Heart right ventricle (tissue), 16 donors: Measurements from ENCODE around the gene DISC1. TPM values are rescaled to one million over a fixed set of nuclear protein-coding genes. Genes with fewer than 3 reads are reported as not detected.
A peak's percentile ranks its signal among the peaks of the same experiment; 100 is the strongest.

Experiments
- ATAC-seq, 8 donors: fragments of 200-7000 bp; cut with Tn5 transposase; one replicate each; pipeline ENCODE4 v1.9.1; 2020; ENCODE audit warnings: mild to moderate bottlenecking in 8 of 8, moderate library complexity in 8 of 8, moderate number of reproducible peaks in 1 of 8
- DNase-seq, 2 donors: peaks; one replicate each; pipeline ENCODE4 v3.0.0-alpha.2; 2020
- H3K27ac ChIP-seq, 10 donors: fragments of 200-600 bp; sonication (generic) in 2 of 10; one replicate each; pipeline versions ENCODE4 v1.5.0 to v1.8.0; 2020 to 2022; ENCODE audit warnings: mild to moderate bottlenecking in 3 of 10
- H3K27me3 ChIP-seq, 7 donors: fragments of 200-600 bp; one replicate each; pipeline ENCODE4 v1.8.0; 2021 to 2022; ENCODE audit warnings: mild to moderate bottlenecking in 2 of 7
- H3K36me3 ChIP-seq, 9 donors: fragments of 200-600 bp; sonication (generic) in 1 of 9; one replicate each; pipeline versions ENCODE4 v1.5.0 to v1.8.0; 2020 to 2022; ENCODE audit warnings: mild to moderate bottlenecking in 2 of 9
- H3K4me1 ChIP-seq, 9 donors: fragments of 200-600 bp; sonication (generic) in 1 of 9; one replicate each; pipeline versions ENCODE4 v1.5.0 to v1.8.0; 2020 to 2022; ENCODE audit warnings: mild to moderate bottlenecking in 4 of 9
- H3K4me3 ChIP-seq, 10 donors: fragments of 200-600 bp; sonication (generic) in 2 of 10; one replicate each; pipeline versions ENCODE4 v1.5.0 to v1.8.0; 2020 to 2022; ENCODE audit warnings: mild to moderate bottlenecking in 7 of 10, moderate library complexity in 2 of 10
- H3K9me3 ChIP-seq, 11 donors: fragments of 200-600 bp in 10 of 11; sonication (generic) in 2 of 11; one replicate each; pipeline versions ENCODE4 v1.5.0 to v1.8.0; 2013 to 2022; ENCODE audit warnings: mild to moderate bottlenecking in 2 of 11, control low read depth in 1 of 11, moderate library complexity in 1 of 11
- CTCF ChIP-seq, 9 donors: fragments of 200-600 bp; sonication (generic) in 2 of 9; IDR thresholded peaks; one replicate each; pipeline versions ENCODE4 v1.5.0 to v1.8.0; 2021 to 2022; ENCODE audit warnings: antibody characterized with exemption in 9 of 9, mild to moderate bottlenecking in 5 of 9, moderate library complexity in 1 of 9
- WGBS, 2 donors: extraction: QIAGEN DNeasy Blood & Tissue Kit; methylation state at CpG; one replicate each; pipeline ENCODE4 v1.1.7; 2013; ENCODE audit warnings: inconsistent platforms in 1 of 2; 5-methylcytosine and 5-hydroxymethylcytosine counted together
- intact Hi-C, 10 donors: fragments of 100-400 bp; cut with DNase I; formaldehyde crosslinking; loops; one replicate each; pipeline versions ENCODE4 v1.11.1 to v1.14.2; 2022
- polyA plus RNA-seq, 2 donors: library from polyadenylated mRNA; stranded (reverse); fragments of 200-250 nt; gene quantifications; one replicate each; pipeline ENCODE4 v1.2.3, GENCODE V29; 2013
- total RNA-seq, 10 donors: library from RNA; stranded (reverse); fragmentation: NEBNext Ultra II Directional in 3 of 10; extraction: Animal tissue kit (Norgen Biotek cat#: 25700) in 3 of 10; gene quantifications; one replicate each; pipeline versions ENCODE4 v1.2.1 to v1.2.4, GENCODE V29; 2021 to 2023
- donor health status: Arrhythmogenic right ventricular cardiomyopathy.
- donor health status: ischemic (EF 13 %, LVEDD 7.1; RV severe dilation, severe dysfunction).
- donor health status: healthy with polysubstance abuse.
- donor health status: DM: no; HTN: yes; CAD: no.
- donor health status: DM: no; HTN: no; CAD: no.
- donor health status: ischemic (EF 25% LVEDD 6.9; RV normal size, moderate dysfunction).
- donor health status: ischemic (EF 25% LVEDD 5.7; RV mildly dilated, moderate dysfunction).
- donor health status: healthy.
- donor health status: DM: yes; HTN: yes; CAD: no.
- donor health status: Ischemic cardiomyopathy.
- donor health status: ischemic (EF 35%, LVEDD 5.7; RV mildly dilated, moderate dysfunction).
- donor health status: nonischemic (EF 11% LVEDD 7.7; RV severe dilation, severe dysfunction).
- donor health status: DM: yes; HTN: yes; CAD: no.
- donor health status: PGD.
- donor health status: ischemic (EF 29% LVEDD 5.4; RV normal size, mild dysfunction).
- donor health status: nonischemic (EF 23%, LVEDD 6.1; RV moderate dilation, normal function).

Gene DISC1
- total and polyA plus RNA-seq, 12 donors: 1.4 to 6.4 (median 4.0) TPM

- intact Hi-C loops: loop anchor here in 7 of 10 donors (2.0 to 10.0 kb wide), 11 partner anchors 50 to 1488 kb away; partner anchors contain the start of gene SIPA1L2 (in 1 of the 7)
- H3K36me3 ChIP-seq: peaks cover 0 to 23% (median 10%) of the 10 kb centered on the region in 9 donors
- WGBS, 2 donors: 41 to 46% methylated on average over 2 of the region's 2 CpGs
- peak in 1 of 9 donors; percentile 28 for TF ChIP-seq CTCF (IDR thresholded peaks at IDR 0.05)
- ATAC-seq: peak in 5 of 8 donors; percentile 16 to 35 (median 31)
- no peak for DNase-seq
- H3K27ac ChIP-seq: no peak overlapping the region
- H3K4me1 ChIP-seq: peaks cover 0 to 6% (median 0%) of the 10 kb centered on the region in 9 donors
- H3K9me3 ChIP-seq: peaks cover 0 to 21% (median 13%) of the 10 kb centered on the region in 11 donors
- H3K4me3 ChIP-seq: no peak overlapping the region
- H3K27me3 ChIP-seq: no peaks in the 10 kb centered on the region
These were observed 130.5 kb downstream of the DISC1 start for GRCh38 chr1:231757101-231757404.

GRCh38 chr1:231757759-231758158 is 131.2 kb downstream of the DISC1 start:
- Histone ChIP-seq H3K9me3 (peaks cover 0 to 16% (median 10%) of the 10 kb centered on the region in 11 donors), H3K36me3 (peaks cover 0 to 15% (median 6%) of the 10 kb centered on the region in 9 donors), H3K4me3 (no peak overlapping the region), H3K4me1 (peaks cover 0 to 6% (median 0%) of the 10 kb centered on the region in 9 donors), H3K27me3 (no peaks in the 10 kb centered on the region), H3K27ac (no peak overlapping the region)
- 99% methylated on average over 8 of the region's 8 CpGs for WGBS, 2 donors
- TF ChIP-seq CTCF (IDR thresholded peaks at IDR 0.05): no peak
- DNase-seq: no peak
- intact Hi-C loops: loop anchor here in 7 of 10 donors (2.0 to 10.0 kb wide), 11 partner anchors 49 to 1487 kb away; partner anchors contain the start of gene SIPA1L2 (in 1 of the 7)
- ATAC-seq: no peak

GRCh38 chr1:231761252-231761651 is 134.7 kb downstream of the DISC1 start:
- no peak overlapping the region for H3K4me3 ChIP-seq
- H3K36me3 ChIP-seq: no peaks in the 10 kb centered on the region
- ATAC-seq: no peak
- TF ChIP-seq CTCF (IDR thresholded peaks at IDR 0.05): no peak
- H3K27me3 ChIP-seq: no peaks in the 10 kb centered on the region
- intact Hi-C loops: no loop called here
- H3K4me1 ChIP-seq: peaks cover 0 to 6% (median 0%) of the 10 kb centered on the region in 9 donors
- DNase-seq: no peak
- H3K27ac ChIP-seq: no peak overlapping the region
- H3K9me3 ChIP-seq: no peaks in the 10 kb centered on the region
- WGBS, 2 donors: 96 to 99% methylated on average over 3 of the region's 3 CpGs

GRCh38 chr1:231761747-231762541 is 135.4 kb downstream of the DISC1 start:
- H3K27me3 ChIP-seq: no peaks in the 10 kb centered on the region
- peaks cover 0 to 5% (median 0%) of the 10 kb centered on the region in 9 donors for H3K4me1 ChIP-seq
- intact Hi-C loops: no loop called here
- H3K4me3 ChIP-seq: no peak overlapping the region
- no peak overlapping the region for H3K27ac ChIP-seq
- ATAC-seq (no peak), DNase-seq (no peak)
- no peaks in the 10 kb centered on the region for H3K9me3 ChIP-seq
- WGBS, 2 donors: 88 to 91% methylated on average over 6 of the region's 6 CpGs
- no peak for TF ChIP-seq CTCF (IDR thresholded peaks at IDR 0.05)
- H3K36me3 ChIP-seq: peaks cover 0 to 2% (median 0%) of the 10 kb centered on the region in 9 donors
